SK-N-SH treated with all-trans-retinoic acid at 6 μM for 48 hours (cell line): ENCODE measurements around the gene HPRT1.

ENCODE experiments used
- ATAC-seq: fragments of 200-7000 bp; cut with Tn5 transposase; 3 replicates; pipeline ENCODE4 v1.9.1; 2020; ENCODE audit warnings: mild to moderate bottlenecking, moderate library complexity
- ARNTL ChIP-seq: fragments of 450-650 bp; formaldehyde crosslinking; IDR thresholded peaks from 2 replicates; pipeline ENCODE4 v1.5.0; 2020; ENCODE audit warnings: low read depth, mild to moderate bottlenecking, moderate library complexity, borderline replicate concordance
- BACH2 ChIP-seq: fragments of 250-450 bp; sonication (Bioruptor Pico); IDR thresholded peaks from 2 replicates; pipeline ENCODE4 v1.9.0; 2021; ENCODE audit warnings: mild to moderate bottlenecking, borderline replicate concordance
- CSDC2 ChIP-seq: fragments of 250-450 bp; sonication (Bioruptor Pico); IDR thresholded peaks from 2 replicates; pipeline ENCODE4 v1.5.0; 2020; ENCODE audit warnings: mild to moderate bottlenecking, moderate library complexity
- ESRRG ChIP-seq: fragments of 250-450 bp; sonication (Bioruptor Pico); IDR thresholded peaks from 2 replicates; pipeline ENCODE4 v1.6.1; 2021; ENCODE audit warnings: mild to moderate bottlenecking
- GLIS3 ChIP-seq: fragments of 250-450 bp; sonication (Bioruptor Pico); IDR thresholded peaks from 2 replicates; pipeline ENCODE4 v1.5.0; 2020; ENCODE audit warnings: mild to moderate bottlenecking, moderate library complexity
- ISL1 ChIP-seq: fragments of 250-450 bp; sonication (Bioruptor Pico); IDR thresholded peaks from 2 replicates; pipeline ENCODE4 v2.1.2; 2022; ENCODE audit warnings: mild to moderate bottlenecking, moderate library complexity
- OSR1 ChIP-seq: fragments of 250-450 bp; sonication (Bioruptor Pico); IDR thresholded peaks from 2 replicates; pipeline ENCODE4 v1.8.0; 2022; ENCODE audit warnings: moderate library complexity, mild to moderate bottlenecking, inconsistent platforms
- PPARA ChIP-seq: fragments of 250-450 bp; sonication (Bioruptor Pico); IDR thresholded peaks from 2 replicates; pipeline ENCODE4 v1.5.0; 2020; ENCODE audit warnings: mild to moderate bottlenecking, borderline replicate concordance
- SNAI2 ChIP-seq: fragments of 250-450 bp; sonication (Bioruptor Pico); IDR thresholded peaks from 2 replicates; pipeline ENCODE4 v1.5.0; 2020; ENCODE audit warnings: mild to moderate bottlenecking, moderate library complexity
- TCF4 ChIP-seq: fragments of 250-450 bp; sonication (Bioruptor Pico); IDR thresholded peaks from 2 replicates; pipeline ENCODE4 v1.8.0; 2021; ENCODE audit warnings: mild to moderate bottlenecking, moderate library complexity, borderline replicate concordance
- TOX ChIP-seq: fragments of 250-450 bp; sonication (Bioruptor Pico); IDR thresholded peaks from 2 replicates; pipeline ENCODE4 v1.8.0; 2021; ENCODE audit warnings: mild to moderate bottlenecking, moderate library complexity, borderline replicate concordance
- TSHZ2 ChIP-seq: fragments of 250-450 bp; sonication (Bioruptor Pico); IDR thresholded peaks from 2 replicates; pipeline ENCODE4 v1.5.0; 2020; ENCODE audit warnings: mild to moderate bottlenecking, moderate library complexity
- ZFP3 ChIP-seq: fragments of 250-450 bp; sonication (Bioruptor Pico); IDR thresholded peaks from 2 replicates; pipeline ENCODE4 v1.5.0; 2020; ENCODE audit warnings: mild to moderate bottlenecking, moderate library complexity
- ZFP30 ChIP-seq: fragments of 450-650 bp; formaldehyde crosslinking; IDR thresholded peaks from 2 replicates; pipeline ENCODE4 v1.5.0; 2022; ENCODE audit warnings: mild to moderate bottlenecking, moderate library complexity
- ZNF565 ChIP-seq: fragments of 450-650 bp; formaldehyde crosslinking; conservative IDR thresholded peaks from 2 replicates; pipeline ENCODE4 v1.5.0; 2020; ENCODE audit warnings: low read depth, mild to moderate bottlenecking, moderate library complexity
- ZNF70 ChIP-seq: fragments of 450-650 bp; formaldehyde crosslinking; IDR thresholded peaks from 2 replicates; pipeline ENCODE4 v1.5.0; 2020; ENCODE audit warnings: mild to moderate bottlenecking, moderate library complexity
- ZNF8 ChIP-seq: fragments of 450-650 bp; formaldehyde crosslinking; IDR thresholded peaks from 2 replicates; pipeline ENCODE4 v1.5.0; 2020; ENCODE audit warnings: mild to moderate bottlenecking, moderate library complexity
- TF ChIP-seq, protein P1 (sequence below): fragments of 250-450 bp; sonication (Bioruptor Pico); IDR thresholded peaks from 2 replicates; pipeline ENCODE4 v1.8.0; 2021; ENCODE audit warnings: low read depth, mild to moderate bottlenecking, moderate library complexity, borderline replicate concordance
- TF ChIP-seq, protein P2 (sequence below): fragments of 250-450 bp; sonication (Bioruptor Pico); IDR thresholded peaks from 2 replicates; pipeline ENCODE4 v1.8.0; 2020; ENCODE audit warnings: mild to moderate bottlenecking, moderate library complexity, borderline replicate concordance

Gene HPRT1

GRCh38 chrX:134528960-134529359, 69.0 kb downstream of the HPRT1 start:
- ATAC-seq: no peak
- TF ChIP-seq PPARA (CRISPR knock-in tag) (no peak), CSDC2 (no peak), TOX (CRISPR knock-in tag) (no peak), ISL1 (no peak), GLIS3 (CRISPR knock-in tag) (no peak), SNAI2 (CRISPR knock-in tag) (no peak), ZNF8 (no peak)

GRCh38 chrX:134529481-134529880, 69.5 kb downstream of the HPRT1 start:
- ATAC-seq: no peak
- TF ChIP-seq TCF4: no peak
- TF ChIP-seq, protein P1, sequence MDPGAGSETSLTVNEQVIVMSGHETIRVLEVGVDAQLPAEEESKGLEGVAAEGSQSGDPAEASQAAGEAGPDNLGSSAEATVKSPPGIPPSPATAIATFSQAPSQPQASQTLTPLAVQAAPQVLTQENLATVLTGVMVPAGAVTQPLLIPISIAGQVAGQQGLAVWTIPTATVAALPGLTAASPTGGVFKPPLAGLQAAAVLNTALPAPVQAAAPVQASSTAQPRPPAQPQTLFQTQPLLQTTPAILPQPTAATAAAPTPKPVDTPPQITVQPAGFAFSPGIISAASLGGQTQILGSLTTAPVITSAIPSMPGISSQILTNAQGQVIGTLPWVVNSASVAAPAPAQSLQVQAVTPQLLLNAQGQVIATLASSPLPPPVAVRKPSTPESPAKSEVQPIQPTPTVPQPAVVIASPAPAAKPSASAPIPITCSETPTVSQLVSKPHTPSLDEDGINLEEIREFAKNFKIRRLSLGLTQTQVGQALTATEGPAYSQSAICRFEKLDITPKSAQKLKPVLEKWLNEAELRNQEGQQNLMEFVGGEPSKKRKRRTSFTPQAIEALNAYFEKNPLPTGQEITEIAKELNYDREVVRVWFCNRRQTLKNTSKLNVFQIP (CRISPR knock-in tag): no peak
- TF ChIP-seq, protein P2, sequence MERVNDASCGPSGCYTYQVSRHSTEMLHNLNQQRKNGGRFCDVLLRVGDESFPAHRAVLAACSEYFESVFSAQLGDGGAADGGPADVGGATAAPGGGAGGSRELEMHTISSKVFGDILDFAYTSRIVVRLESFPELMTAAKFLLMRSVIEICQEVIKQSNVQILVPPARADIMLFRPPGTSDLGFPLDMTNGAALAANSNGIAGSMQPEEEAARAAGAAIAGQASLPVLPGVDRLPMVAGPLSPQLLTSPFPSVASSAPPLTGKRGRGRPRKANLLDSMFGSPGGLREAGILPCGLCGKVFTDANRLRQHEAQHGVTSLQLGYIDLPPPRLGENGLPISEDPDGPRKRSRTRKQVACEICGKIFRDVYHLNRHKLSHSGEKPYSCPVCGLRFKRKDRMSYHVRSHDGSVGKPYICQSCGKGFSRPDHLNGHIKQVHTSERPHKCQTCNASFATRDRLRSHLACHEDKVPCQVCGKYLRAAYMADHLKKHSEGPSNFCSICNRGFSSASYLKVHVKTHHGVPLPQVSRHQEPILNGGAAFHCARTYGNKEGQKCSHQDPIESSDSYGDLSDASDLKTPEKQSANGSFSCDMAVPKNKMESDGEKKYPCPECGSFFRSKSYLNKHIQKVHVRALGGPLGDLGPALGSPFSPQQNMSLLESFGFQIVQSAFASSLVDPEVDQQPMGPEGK (CRISPR knock-in tag): no peak
- TF ChIP-seq ISL1: no peak
- TF ChIP-seq ZFP3 (CRISPR knock-in tag): no peak
- no peak for TF ChIP-seq SNAI2 (CRISPR knock-in tag)
- no peak for TF ChIP-seq OSR1
- no peak for TF ChIP-seq TSHZ2 (CRISPR knock-in tag)
- TF ChIP-seq GLIS3 (CRISPR knock-in tag): no peak
- no peak for TF ChIP-seq ZFP30
- TF ChIP-seq ESRRG (CRISPR knock-in tag): no peak
- no peak for TF ChIP-seq ARNTL (CRISPR knock-in tag)

- no peak for TF ChIP-seq ZNF8
- TF ChIP-seq OSR1: no peak
- no peak for TF ChIP-seq SNAI2 (CRISPR knock-in tag)
- ATAC-seq: no peak
These were observed 70.9 kb downstream of the HPRT1 start for GRCh38 chrX:134530845-134531244.

DNA sequence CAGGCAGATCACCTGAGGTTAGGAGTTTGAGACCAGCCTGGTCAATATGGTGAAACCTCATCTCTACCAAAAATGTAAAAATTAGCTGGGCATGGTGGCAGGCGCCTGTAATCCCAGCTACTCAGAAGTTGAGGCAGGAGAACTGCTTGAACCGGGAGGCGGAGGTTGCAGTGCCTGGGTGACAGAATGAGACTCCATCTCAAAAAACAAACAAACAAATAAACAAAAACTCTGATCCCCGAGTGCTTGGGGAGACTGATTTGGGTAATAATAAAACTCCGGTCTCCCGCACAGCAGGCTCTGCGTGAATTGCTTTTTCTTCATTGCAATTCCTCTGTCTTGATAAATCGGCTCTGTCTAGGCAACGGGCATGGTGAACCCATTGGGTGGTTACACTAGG, 73.4 kb downstream of the HPRT1 start:
- TF ChIP-seq ZNF70 (CRISPR knock-in tag): no peak
- TF ChIP-seq TSHZ2 (CRISPR knock-in tag): no peak
- TF ChIP-seq ZNF565 (CRISPR knock-in tag): no peak
- no peak for TF ChIP-seq TOX (CRISPR knock-in tag)
- TF ChIP-seq CSDC2: no peak
- no peak for TF ChIP-seq ZFP3 (CRISPR knock-in tag)
- no peak for TF ChIP-seq BACH2 (CRISPR knock-in tag)
- TF ChIP-seq GLIS3 (CRISPR knock-in tag): no peak
- ATAC-seq: no peak
